ENCODE results near the gene GABRB2. TPM values are rescaled to one million over a fixed set of nuclear protein-coding genes. Genes with fewer than 3 reads are reported as not detected.

GABRB2 gene
- total and polyA plus RNA-seq, 4 donors: 0.08 TPM; not detected in 3

GRCh38 chr5:161549106-161549505 is 2.6 kb upstream of the GABRB2 start:
- no peak for TF ChIP-seq NR2F2 (IDR thresholded peaks at IDR 0.05)
- TF ChIP-seq HNF4A (conservative IDR thresholded peaks at IDR 0.05): no peak
- TF ChIP-seq TAF1 (conservative IDR thresholded peaks at IDR 0.05): no peak
- no peak for TF ChIP-seq JUND (IDR thresholded peaks at IDR 0.05)
- no peak for TF ChIP-seq RXRA (IDR thresholded peaks at IDR 0.05)
- TF ChIP-seq MAX (IDR thresholded peaks at IDR 0.05): no peak
- TF ChIP-seq, protein P1, sequence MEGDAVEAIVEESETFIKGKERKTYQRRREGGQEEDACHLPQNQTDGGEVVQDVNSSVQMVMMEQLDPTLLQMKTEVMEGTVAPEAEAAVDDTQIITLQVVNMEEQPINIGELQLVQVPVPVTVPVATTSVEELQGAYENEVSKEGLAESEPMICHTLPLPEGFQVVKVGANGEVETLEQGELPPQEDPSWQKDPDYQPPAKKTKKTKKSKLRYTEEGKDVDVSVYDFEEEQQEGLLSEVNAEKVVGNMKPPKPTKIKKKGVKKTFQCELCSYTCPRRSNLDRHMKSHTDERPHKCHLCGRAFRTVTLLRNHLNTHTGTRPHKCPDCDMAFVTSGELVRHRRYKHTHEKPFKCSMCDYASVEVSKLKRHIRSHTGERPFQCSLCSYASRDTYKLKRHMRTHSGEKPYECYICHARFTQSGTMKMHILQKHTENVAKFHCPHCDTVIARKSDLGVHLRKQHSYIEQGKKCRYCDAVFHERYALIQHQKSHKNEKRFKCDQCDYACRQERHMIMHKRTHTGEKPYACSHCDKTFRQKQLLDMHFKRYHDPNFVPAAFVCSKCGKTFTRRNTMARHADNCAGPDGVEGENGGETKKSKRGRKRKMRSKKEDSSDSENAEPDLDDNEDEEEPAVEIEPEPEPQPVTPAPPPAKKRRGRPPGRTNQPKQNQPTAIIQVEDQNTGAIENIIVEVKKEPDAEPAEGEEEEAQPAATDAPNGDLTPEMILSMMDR (IDR thresholded peaks at IDR 0.05; ENCODE audit: low read depth, low read length, missing input control): no peak
- TF ChIP-seq, protein P2, sequence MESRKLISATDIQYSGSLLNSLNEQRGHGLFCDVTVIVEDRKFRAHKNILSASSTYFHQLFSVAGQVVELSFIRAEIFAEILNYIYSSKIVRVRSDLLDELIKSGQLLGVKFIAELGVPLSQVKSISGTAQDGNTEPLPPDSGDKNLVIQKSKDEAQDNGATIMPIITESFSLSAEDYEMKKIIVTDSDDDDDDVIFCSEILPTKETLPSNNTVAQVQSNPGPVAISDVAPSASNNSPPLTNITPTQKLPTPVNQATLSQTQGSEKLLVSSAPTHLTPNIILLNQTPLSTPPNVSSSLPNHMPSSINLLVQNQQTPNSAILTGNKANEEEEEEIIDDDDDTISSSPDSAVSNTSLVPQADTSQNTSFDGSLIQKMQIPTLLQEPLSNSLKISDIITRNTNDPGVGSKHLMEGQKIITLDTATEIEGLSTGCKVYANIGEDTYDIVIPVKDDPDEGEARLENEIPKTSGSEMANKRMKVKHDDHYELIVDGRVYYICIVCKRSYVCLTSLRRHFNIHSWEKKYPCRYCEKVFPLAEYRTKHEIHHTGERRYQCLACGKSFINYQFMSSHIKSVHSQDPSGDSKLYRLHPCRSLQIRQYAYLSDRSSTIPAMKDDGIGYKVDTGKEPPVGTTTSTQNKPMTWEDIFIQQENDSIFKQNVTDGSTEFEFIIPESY (IDR thresholded peaks at IDR 0.05): no peak
- TF ChIP-seq SP1 (IDR thresholded peaks at IDR 0.05): no peak
- TF ChIP-seq, protein P3, sequence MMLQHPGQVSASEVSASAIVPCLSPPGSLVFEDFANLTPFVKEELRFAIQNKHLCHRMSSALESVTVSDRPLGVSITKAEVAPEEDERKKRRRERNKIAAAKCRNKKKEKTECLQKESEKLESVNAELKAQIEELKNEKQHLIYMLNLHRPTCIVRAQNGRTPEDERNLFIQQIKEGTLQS (IDR thresholded peaks at IDR 0.05): no peak
- no peak for TF ChIP-seq HNF4G (IDR thresholded peaks at IDR 0.05)
- no peak for TF ChIP-seq YY1 (IDR thresholded peaks at IDR 0.05)
- TF ChIP-seq FOXA2 (IDR thresholded peaks at IDR 0.05): no peak
- no peak for TF ChIP-seq EGR1 (IDR thresholded peaks at IDR 0.05; ENCODE audit: low read depth in 2 of 2)
- no peak for TF ChIP-seq GABPA (IDR thresholded peaks at IDR 0.05 in 1 of 2, conservative IDR thresholded peaks at IDR 0.05 in 1 of 2)
- TF ChIP-seq, protein P4, sequence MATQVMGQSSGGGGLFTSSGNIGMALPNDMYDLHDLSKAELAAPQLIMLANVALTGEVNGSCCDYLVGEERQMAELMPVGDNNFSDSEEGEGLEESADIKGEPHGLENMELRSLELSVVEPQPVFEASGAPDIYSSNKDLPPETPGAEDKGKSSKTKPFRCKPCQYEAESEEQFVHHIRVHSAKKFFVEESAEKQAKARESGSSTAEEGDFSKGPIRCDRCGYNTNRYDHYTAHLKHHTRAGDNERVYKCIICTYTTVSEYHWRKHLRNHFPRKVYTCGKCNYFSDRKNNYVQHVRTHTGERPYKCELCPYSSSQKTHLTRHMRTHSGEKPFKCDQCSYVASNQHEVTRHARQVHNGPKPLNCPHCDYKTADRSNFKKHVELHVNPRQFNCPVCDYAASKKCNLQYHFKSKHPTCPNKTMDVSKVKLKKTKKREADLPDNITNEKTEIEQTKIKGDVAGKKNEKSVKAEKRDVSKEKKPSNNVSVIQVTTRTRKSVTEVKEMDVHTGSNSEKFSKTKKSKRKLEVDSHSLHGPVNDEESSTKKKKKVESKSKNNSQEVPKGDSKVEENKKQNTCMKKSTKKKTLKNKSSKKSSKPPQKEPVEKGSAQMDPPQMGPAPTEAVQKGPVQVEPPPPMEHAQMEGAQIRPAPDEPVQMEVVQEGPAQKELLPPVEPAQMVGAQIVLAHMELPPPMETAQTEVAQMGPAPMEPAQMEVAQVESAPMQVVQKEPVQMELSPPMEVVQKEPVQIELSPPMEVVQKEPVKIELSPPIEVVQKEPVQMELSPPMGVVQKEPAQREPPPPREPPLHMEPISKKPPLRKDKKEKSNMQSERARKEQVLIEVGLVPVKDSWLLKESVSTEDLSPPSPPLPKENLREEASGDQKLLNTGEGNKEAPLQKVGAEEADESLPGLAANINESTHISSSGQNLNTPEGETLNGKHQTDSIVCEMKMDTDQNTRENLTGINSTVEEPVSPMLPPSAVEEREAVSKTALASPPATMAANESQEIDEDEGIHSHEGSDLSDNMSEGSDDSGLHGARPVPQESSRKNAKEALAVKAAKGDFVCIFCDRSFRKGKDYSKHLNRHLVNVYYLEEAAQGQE (IDR thresholded peaks at IDR 0.05): no peak
- TF ChIP-seq FOXA1 (IDR thresholded peaks at IDR 0.05): no peak
- WGBS: 4% methylated on average over 15 of the region's 15 CpGs

More at GRCh38 chr5:161549106-161549505, 2.6 kb upstream of the GABRB2 start:
- Histone ChIP-seq H3K9ac (ENCODE audit: low read depth in 1 of 2, low read length in 2 of 2) (no peak overlapping the region), H3K9me3 (ENCODE audit: control insufficient read depth in 4 of 4, low read length in 3 of 4) (no peaks in the 10 kb centered on the region), H3K27me3 (ENCODE audit: control insufficient read depth in 4 of 4, insufficient read depth in 4 of 4, low read length in 3 of 4) (peaks cover 3 to 28% (median 8%) of the 10 kb centered on the region in 4 donors), H3K27ac (ENCODE audit: low read depth in 1 of 2, low read length in 2 of 2) (no peak overlapping the region), H3K4me1 (ENCODE audit: control insufficient read depth in 4 of 4, insufficient read depth in 4 of 4, low read length in 3 of 4) (peaks cover 13 to 27% (median 17%) of the 10 kb centered on the region in 4 donors), H3K4me3 (ENCODE audit: low read depth in 1 of 3, low read length in 3 of 3) (no peak overlapping the region), H3K36me3 (ENCODE audit: control insufficient read depth in 4 of 4, insufficient read depth in 3 of 4, low read depth in 1 of 4, low read length in 3 of 4) (no peaks in the 10 kb centered on the region)
- no peak for DNase-seq (ENCODE audit: low spot score)

Measured in liver (tissue), 9 donors.